Measurements from ENCODE around the gene FHOD3.
"Not testable (repeated sequence)": the region's sequence is repeated elsewhere in the genome, so short reads cannot be mapped to it uniquely, and the experiment has no call there.

Gene FHOD3

GRCh38 chr18:36760598-36760997 lies 463.1 kb downstream of the FHOD3 start:
- Histone ChIP-seq H3K9ac (ENCODE audit: low read depth, low read length, poor library complexity, severe bottlenecking) (no peak overlapping the region), H3F3A (ENCODE audit: low read depth) (no peaks in the 10 kb centered on the region), H3K27me3 (ENCODE audit: insufficient read depth, low read length, poor library complexity, severe bottlenecking) (no peaks in the 10 kb centered on the region), H3K9me3 (ENCODE audit: insufficient read depth, low read depth, low read length) (no peaks in the 10 kb centered on the region), H3K9me2 (replicated peaks; ENCODE audit: low read depth, low read length) (no peaks in the 10 kb centered on the region), H3K4me1 (ENCODE audit: insufficient read depth, low read length, poor library complexity, severe bottlenecking) (no peaks in the 10 kb centered on the region), H3K4me3 (ENCODE audit: low read length, poor library complexity, severe bottlenecking) (no peak overlapping the region), H3K79me2 (ENCODE audit: insufficient read depth, low read length) (no peaks in the 10 kb centered on the region), H3K36me3 (ENCODE audit: insufficient read depth, low read length) (no peaks in the 10 kb centered on the region), H2AFZ (ENCODE audit: low read length) (no peak overlapping the region), H3K4me2 (ENCODE audit: low read depth, low read length, poor library complexity, severe bottlenecking) (no peak overlapping the region), H4K20me1 (ENCODE audit: insufficient read depth, low read length, poor library complexity, severe bottlenecking) (no peaks in the 10 kb centered on the region)
- no peak for TF ChIP-seq EZH2phosphoT487 (IDR thresholded peaks at IDR 0.05; ENCODE audit: borderline replicate concordance)
- TF ChIP-seq, protein P1, sequence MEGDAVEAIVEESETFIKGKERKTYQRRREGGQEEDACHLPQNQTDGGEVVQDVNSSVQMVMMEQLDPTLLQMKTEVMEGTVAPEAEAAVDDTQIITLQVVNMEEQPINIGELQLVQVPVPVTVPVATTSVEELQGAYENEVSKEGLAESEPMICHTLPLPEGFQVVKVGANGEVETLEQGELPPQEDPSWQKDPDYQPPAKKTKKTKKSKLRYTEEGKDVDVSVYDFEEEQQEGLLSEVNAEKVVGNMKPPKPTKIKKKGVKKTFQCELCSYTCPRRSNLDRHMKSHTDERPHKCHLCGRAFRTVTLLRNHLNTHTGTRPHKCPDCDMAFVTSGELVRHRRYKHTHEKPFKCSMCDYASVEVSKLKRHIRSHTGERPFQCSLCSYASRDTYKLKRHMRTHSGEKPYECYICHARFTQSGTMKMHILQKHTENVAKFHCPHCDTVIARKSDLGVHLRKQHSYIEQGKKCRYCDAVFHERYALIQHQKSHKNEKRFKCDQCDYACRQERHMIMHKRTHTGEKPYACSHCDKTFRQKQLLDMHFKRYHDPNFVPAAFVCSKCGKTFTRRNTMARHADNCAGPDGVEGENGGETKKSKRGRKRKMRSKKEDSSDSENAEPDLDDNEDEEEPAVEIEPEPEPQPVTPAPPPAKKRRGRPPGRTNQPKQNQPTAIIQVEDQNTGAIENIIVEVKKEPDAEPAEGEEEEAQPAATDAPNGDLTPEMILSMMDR (conservative IDR thresholded peaks at IDR 0.05; ENCODE audit: low read length): no peak

DNA sequence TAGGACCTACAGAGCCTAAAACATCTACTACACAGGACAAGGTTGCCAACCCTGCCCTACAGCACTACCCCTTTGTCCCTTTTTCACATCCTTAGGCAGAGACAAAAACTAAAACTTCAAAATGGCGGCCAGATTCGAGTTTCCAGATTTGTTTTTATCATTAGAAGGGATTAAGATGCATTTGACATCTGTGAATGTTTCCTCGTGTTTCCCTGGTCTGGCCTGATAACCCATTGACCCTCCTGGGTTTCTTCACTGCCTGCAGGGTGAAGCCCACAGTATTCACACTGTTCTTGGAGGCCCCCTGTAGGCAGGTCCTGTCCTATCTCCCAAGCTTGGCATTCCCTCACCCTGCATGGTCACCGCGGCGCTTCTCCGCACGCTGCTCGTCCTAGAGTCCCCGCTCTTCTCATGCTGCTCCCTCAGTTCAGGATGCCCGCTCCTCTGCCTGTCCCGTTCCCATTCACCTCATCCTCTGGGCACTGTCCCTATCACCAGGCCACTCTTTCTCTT lies 463.7 kb downstream of the FHOD3 start:
- Histone ChIP-seq H3K9me3 (ENCODE audit: insufficient read depth, low read depth, low read length) (no peaks in the 10 kb centered on the region), H4K20me1 (ENCODE audit: insufficient read depth, low read length, poor library complexity, severe bottlenecking) (no peaks in the 10 kb centered on the region), H2AFZ (ENCODE audit: low read length) (no peak overlapping the region), H3F3A (ENCODE audit: low read depth) (no peaks in the 10 kb centered on the region), H3K36me3 (ENCODE audit: insufficient read depth, low read length) (no peaks in the 10 kb centered on the region), H3K4me2 (ENCODE audit: low read depth, low read length, poor library complexity, severe bottlenecking) (no peak overlapping the region), H3K9ac (ENCODE audit: low read depth, low read length, poor library complexity, severe bottlenecking) (no peak overlapping the region), H3K4me1 (ENCODE audit: insufficient read depth, low read length, poor library complexity, severe bottlenecking) (no peaks in the 10 kb centered on the region), H3K9me2 (replicated peaks; ENCODE audit: low read depth, low read length) (no peaks in the 10 kb centered on the region), H3K79me2 (ENCODE audit: insufficient read depth, low read length) (no peaks in the 10 kb centered on the region), H3K27me3 (ENCODE audit: insufficient read depth, low read length, poor library complexity, severe bottlenecking) (no peaks in the 10 kb centered on the region), H3K4me3 (ENCODE audit: low read length, poor library complexity, severe bottlenecking) (no peak overlapping the region)
- TF ChIP-seq, protein P1 (conservative IDR thresholded peaks at IDR 0.05; ENCODE audit: low read length): no peak; the same call in 1 of the 2 replicates
- TF ChIP-seq EZH2phosphoT487 (IDR thresholded peaks at IDR 0.05; ENCODE audit: borderline replicate concordance): no peak

DNA sequence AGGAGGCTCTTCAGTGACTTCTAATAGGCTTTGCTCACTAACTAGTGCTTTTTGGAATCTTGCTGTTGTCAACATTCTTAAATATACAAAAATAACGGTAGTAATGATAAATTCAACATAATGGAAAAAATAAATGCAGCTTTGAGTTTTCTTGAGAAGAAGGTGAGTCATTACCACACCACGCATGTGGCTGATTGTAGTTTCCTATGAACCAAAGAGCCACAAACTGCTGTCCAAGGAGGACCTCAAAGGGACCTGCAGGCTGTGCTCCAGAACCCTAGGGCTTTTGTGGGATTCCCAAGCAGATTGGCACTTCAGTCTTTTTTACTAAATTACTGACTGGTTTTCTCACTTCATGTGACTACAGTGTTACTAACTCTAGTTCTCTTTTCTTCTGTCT lies 464.6 kb downstream of the FHOD3 start:
- Histone ChIP-seq H2AFZ (ENCODE audit: low read length) (no peak overlapping the region), H3K4me2 (ENCODE audit: low read depth, low read length, poor library complexity, severe bottlenecking) (no peak overlapping the region), H3K4me1 (ENCODE audit: insufficient read depth, low read length, poor library complexity, severe bottlenecking) (no peaks in the 10 kb centered on the region), H3F3A (ENCODE audit: low read depth) (no peaks in the 10 kb centered on the region), H3K36me3 (ENCODE audit: insufficient read depth, low read length) (no peaks in the 10 kb centered on the region), H3K79me2 (ENCODE audit: insufficient read depth, low read length) (no peaks in the 10 kb centered on the region), H3K9ac (ENCODE audit: low read depth, low read length, poor library complexity, severe bottlenecking) (no peak overlapping the region), H3K4me3 (ENCODE audit: low read length, poor library complexity, severe bottlenecking) (no peak overlapping the region), H4K20me1 (ENCODE audit: insufficient read depth, low read length, poor library complexity, severe bottlenecking) (no peaks in the 10 kb centered on the region), H3K9me2 (replicated peaks; ENCODE audit: low read depth, low read length) (no peaks in the 10 kb centered on the region), H3K27me3 (ENCODE audit: insufficient read depth, low read length, poor library complexity, severe bottlenecking) (no peaks in the 10 kb centered on the region), H3K9me3 (ENCODE audit: insufficient read depth, low read depth, low read length) (no peaks in the 10 kb centered on the region)
- TF ChIP-seq, protein P1 (conservative IDR thresholded peaks at IDR 0.05; ENCODE audit: low read length): no peak
- no peak for TF ChIP-seq EZH2phosphoT487 (IDR thresholded peaks at IDR 0.05; ENCODE audit: borderline replicate concordance)

- H3K9me3 ChIP-seq (ENCODE audit: insufficient read depth, low read depth, low read length); H4K20me1 ChIP-seq (ENCODE audit: insufficient read depth, low read length, poor library complexity, severe bottlenecking); H3K36me3 ChIP-seq (ENCODE audit: insufficient read depth, low read length); H3K4me3 ChIP-seq (ENCODE audit: low read length, poor library complexity, severe bottlenecking); H3K27me3 ChIP-seq (ENCODE audit: insufficient read depth, low read length, poor library complexity, severe bottlenecking); H3K9me2 ChIP-seq (replicated peaks; ENCODE audit: low read depth, low read length); H3K4me1 ChIP-seq (ENCODE audit: insufficient read depth, low read length, poor library complexity, severe bottlenecking); H3K4me2 ChIP-seq (ENCODE audit: low read depth, low read length, poor library complexity, severe bottlenecking); H3K9ac ChIP-seq (ENCODE audit: low read depth, low read length, poor library complexity, severe bottlenecking); H2AFZ ChIP-seq (ENCODE audit: low read length); H3K79me2 ChIP-seq (ENCODE audit: insufficient read depth, low read length); H3F3A ChIP-seq (ENCODE audit: low read depth): not testable (repeated sequence)
Observed at GRCh38 chr18:36762965-36763364, 465.5 kb downstream of the FHOD3 start.
